ENCODE results near the gene MYOCOS.

GRCh38 chr1:171664976-171665375, 42.9 kb downstream of the MYOCOS start:
- TF ChIP-seq CTCF (IDR thresholded peaks at IDR 0.05; ENCODE audit: insufficient read depth, low read length, poor library complexity, severe bottlenecking) (no peak), EZH2phosphoT487 (conservative IDR thresholded peaks at IDR 0.05; ENCODE audit: low read length) (no peak)

Measured in SU-DHL-6 (cell line).